SK-N-SH (cell line): ENCODE data around the gene GBP7. TPM values are rescaled to one million over a fixed set of nuclear protein-coding genes. Genes with fewer than 3 reads are reported as not detected.

Source experiments
- CHD2 ChIP-seq: fragments of 150-350 bp; IDR thresholded peaks from 2 replicates; pipeline ENCODE4 v1.6.1; 2018; ENCODE audit warnings: low read length; ENCODE audit not compliant: partially characterized antibody
- CTCF ChIP-seq: fragments of 200-600 bp; sonication (generic); IDR thresholded peaks from 2 replicates; pipeline ENCODE4 v1.6.1; 2017; ENCODE audit warnings: antibody characterized with exemption, mild to moderate bottlenecking, moderate library complexity
- ELF1 ChIP-seq: IDR thresholded peaks from 2 replicates; pipeline ENCODE4 v1.4.0; 2012
- EZH2phosphoT487 ChIP-seq: fragments of 200-600 bp; sonication (generic); IDR thresholded peaks from 2 replicates; pipeline ENCODE4 v1.6.1; 2017; ENCODE audit warnings: low read depth, mixed run types, mild to moderate bottlenecking, antibody characterized with exemption, moderate library complexity, borderline replicate concordance
- FOSL2 ChIP-seq: IDR thresholded peaks from 2 replicates; pipeline ENCODE4 v1.4.0; 2012; ENCODE audit warnings: low read depth, mild to moderate bottlenecking, moderate library complexity, borderline replicate concordance
- FOXM1 ChIP-seq: IDR thresholded peaks from 2 replicates; pipeline ENCODE4 v1.4.0; 2012; ENCODE audit warnings: low read depth, mild to moderate bottlenecking
- GABPA ChIP-seq: IDR thresholded peaks from 2 replicates; pipeline ENCODE4 v1.4.0; 2012; ENCODE audit warnings: low read depth, mild to moderate bottlenecking
- GATA2 ChIP-seq: sonication (generic); formaldehyde crosslinking; IDR thresholded peaks from 2 replicates; pipeline ENCODE4 v1.5.0; 2020; ENCODE audit warnings: mild to moderate bottlenecking, missing genetic modification reagents
- IRF3 ChIP-seq: fragments of 150-350 bp; IDR thresholded peaks from 2 replicates; pipeline ENCODE4 v1.6.1; 2016; ENCODE audit warnings: mild to moderate bottlenecking, low read depth, low read length
- JUND ChIP-seq: IDR thresholded peaks from 2 replicates; pipeline ENCODE4 v1.4.0; 2012
- MXI1 ChIP-seq: IDR thresholded peaks from 2 replicates; pipeline ENCODE4 v1.6.1; 2012; ENCODE audit warnings: mild to moderate bottlenecking, low read depth, low read length, improper control_type of control experiment
- NRF1 ChIP-seq: IDR thresholded peaks from 2 replicates; pipeline ENCODE4 v1.6.1; 2012; ENCODE audit warnings: low read depth, mild to moderate bottlenecking, low read length
- PBX3 ChIP-seq: IDR thresholded peaks from 2 replicates; pipeline ENCODE4; 2012
- POLR2AphosphoS5 ChIP-seq: IDR thresholded peaks from 2 replicates; pipeline ENCODE4 v1.6.1; 2012; ENCODE audit warnings: low read depth, low read length
- RCOR1 ChIP-seq: fragments of 150-350 bp; IDR thresholded peaks from 2 replicates; pipeline ENCODE4 v1.6.1; 2017; ENCODE audit warnings: antibody characterized with exemption, low read length
- REST ChIP-seq: IDR thresholded peaks from 2 replicates; pipeline ENCODE4 v1.6.1; 2012; ENCODE audit warnings: mild to moderate bottlenecking, low read depth, low read length, moderate library complexity
- SIN3A ChIP-seq: IDR thresholded peaks from 2 replicates; pipeline ENCODE4 v1.6.1; 2012; ENCODE audit warnings: low read depth, mild to moderate bottlenecking, low read length, moderate library complexity, borderline replicate concordance
- TAF1 ChIP-seq: IDR thresholded peaks from 2 replicates; pipeline ENCODE4 v1.6.1; 2012; ENCODE audit warnings: low read depth, mild to moderate bottlenecking, low read length, moderate library complexity, borderline replicate concordance
- TCF12 ChIP-seq: IDR thresholded peaks from 2 replicates; pipeline ENCODE4 v1.4.0; 2012
- TEAD4 ChIP-seq: IDR thresholded peaks from 2 replicates; pipeline ENCODE4 v1.4.0; 2012; ENCODE audit warnings: mild to moderate bottlenecking, borderline replicate concordance; ENCODE audit not compliant: insufficient read depth
- USF1 ChIP-seq: IDR thresholded peaks from 2 replicates; pipeline ENCODE4 v1.4.0; 2012; ENCODE audit warnings: low read depth, borderline replicate concordance
- YY1 ChIP-seq: IDR thresholded peaks from 2 replicates; pipeline ENCODE4 v1.4.0; 2012; ENCODE audit warnings: low read depth, mild to moderate bottlenecking
- polyA plus RNA-seq, 3 experiments: library from polyadenylated mRNA; depleted of rRNA; stranded (reverse); fragments of >200 nt; gene quantifications; 2 replicates each; pipeline ENCODE4 v1.2.3, GENCODE V29; 2012

The GBP7 gene
- polyA plus RNA-seq, 1 of the 3 experiments (the other 2 are of a cell fraction) = not detected

- TF ChIP-seq IRF3 = no peak
- TF ChIP-seq GABPA = no peak
- TF ChIP-seq CHD2 = no peak
- no peak for TF ChIP-seq YY1
- peak; percentile 59; the same call in 1 of the 2 replicates for TF ChIP-seq FOSL2
- no peak for TF ChIP-seq EZH2phosphoT487
- TF ChIP-seq PBX3 = peak; percentile 88
- no peak for TF ChIP-seq ELF1
- peak; percentile 43; the same call in 1 of the 2 replicates for TF ChIP-seq POLR2AphosphoS5
- TF ChIP-seq REST = no peak
- TF ChIP-seq TAF1 = no peak
- no peak for TF ChIP-seq RCOR1
- no peak for TF ChIP-seq SIN3A
- TF ChIP-seq GATA2 (CRISPR knock-in tag) = no peak
- TF ChIP-seq FOXM1 = 0 out of 2 replicates have a peak, but pooled peaks have one; percentile 34
- TF ChIP-seq TCF12 = peak; percentile 85
- no peak for TF ChIP-seq NRF1
- TF ChIP-seq MXI1 = no peak
- TF ChIP-seq CTCF = no peak
- peak; percentile 73 for TF ChIP-seq JUND
- peak; percentile 56; the same call in 1 of the 2 replicates for TF ChIP-seq TEAD4
- no peak for TF ChIP-seq USF1
Measured at GRCh38 chr1:89104147-89104546, 71.7 kb downstream of the GBP7 start (continued).
